NCI-H82 (cell line): ENCODE data around the gene PARP4.
"Not testable (repeated sequence)": the region's sequence is repeated elsewhere in the genome, so short reads cannot be mapped to it uniquely, and the experiment has no call there.

Experiments
- DNase-seq: peaks from one replicate; lab custom pipeline; 2025; lab: John Stamatoyannopoulos, UW

PARP4 gene

DNA sequence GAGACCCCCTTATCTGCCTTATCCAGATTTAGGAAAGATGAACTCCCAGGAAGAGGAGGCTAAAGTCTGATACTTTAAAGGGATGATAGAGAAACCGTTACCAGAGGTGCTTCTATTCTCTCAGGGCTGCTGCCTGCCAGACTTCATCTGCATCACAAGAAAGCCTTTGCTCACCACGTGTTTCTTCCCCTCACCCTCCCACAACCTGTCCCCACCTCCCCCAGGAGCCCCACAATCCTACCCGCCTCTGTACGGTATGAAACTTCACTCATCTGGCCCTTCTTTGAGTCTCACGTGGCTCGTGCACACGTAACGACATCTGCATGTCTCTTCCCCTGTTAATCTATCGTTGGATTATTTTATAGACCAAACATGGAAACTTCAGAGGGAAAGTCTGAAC lies 67.7 kb downstream of the PARP4 start:
- peak; percentile 23 for DNase-seq

DNA sequence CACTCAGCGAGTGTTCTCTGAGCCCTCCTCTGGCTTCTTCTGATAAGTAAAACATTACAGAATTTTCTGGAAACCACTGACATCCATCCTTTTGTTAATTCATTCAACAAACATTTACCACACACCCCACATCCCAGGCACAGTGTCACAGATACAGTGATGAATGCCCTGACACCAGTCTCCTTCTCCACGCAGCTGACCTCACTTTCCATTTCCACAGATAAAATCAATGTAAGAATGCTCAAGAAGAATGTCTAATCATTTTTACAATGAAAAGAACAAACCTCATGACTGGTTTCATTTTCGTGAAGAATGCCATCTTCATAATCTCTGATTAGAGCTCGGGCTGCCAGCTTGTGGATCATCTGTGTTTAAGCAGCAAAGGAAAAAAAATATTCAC lies 69.2 kb downstream of the PARP4 start:
- DNase-seq = no peak

DNA sequence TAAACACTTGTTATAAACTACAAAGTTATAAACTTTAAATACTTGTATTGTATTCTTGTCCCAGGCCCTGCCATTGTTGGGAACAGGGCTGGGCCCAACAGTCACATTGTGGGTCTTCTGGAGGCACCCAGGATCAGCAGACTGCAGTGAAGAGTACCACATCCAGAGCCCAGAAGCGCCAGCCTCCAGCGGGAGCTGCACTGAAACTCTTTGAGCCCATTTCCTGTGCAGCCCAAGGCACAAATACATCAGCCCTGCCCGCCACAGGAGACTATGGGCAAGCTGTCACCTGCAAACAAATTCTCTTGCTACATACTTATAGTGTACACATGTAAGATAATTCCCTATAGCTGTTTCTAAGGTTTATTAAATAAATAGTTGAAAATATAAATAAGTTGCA lies 86.5 kb downstream of the PARP4 start:
- DNase-seq = not testable (repeated sequence)

DNA sequence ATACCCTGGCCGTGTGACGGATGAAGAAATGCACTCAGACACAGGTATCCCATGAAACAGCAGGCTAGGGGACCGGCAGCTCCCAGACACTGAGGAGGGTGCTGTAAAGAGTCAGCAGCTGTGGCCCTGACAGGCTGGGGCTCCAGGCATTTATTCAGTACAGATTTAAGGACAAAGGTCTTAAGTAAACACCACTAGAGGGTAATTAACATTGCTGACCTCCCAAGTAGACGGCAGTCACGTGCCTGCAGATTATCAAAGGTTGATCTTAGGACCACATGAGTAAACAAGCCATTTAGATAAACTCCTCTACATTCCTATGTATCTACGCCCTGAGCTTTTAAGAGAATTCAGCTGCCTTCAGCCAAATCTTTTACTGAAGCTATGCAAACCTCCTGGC lies 92.9 kb downstream of the PARP4 start:
- DNase-seq = peak; percentile 15

DNA sequence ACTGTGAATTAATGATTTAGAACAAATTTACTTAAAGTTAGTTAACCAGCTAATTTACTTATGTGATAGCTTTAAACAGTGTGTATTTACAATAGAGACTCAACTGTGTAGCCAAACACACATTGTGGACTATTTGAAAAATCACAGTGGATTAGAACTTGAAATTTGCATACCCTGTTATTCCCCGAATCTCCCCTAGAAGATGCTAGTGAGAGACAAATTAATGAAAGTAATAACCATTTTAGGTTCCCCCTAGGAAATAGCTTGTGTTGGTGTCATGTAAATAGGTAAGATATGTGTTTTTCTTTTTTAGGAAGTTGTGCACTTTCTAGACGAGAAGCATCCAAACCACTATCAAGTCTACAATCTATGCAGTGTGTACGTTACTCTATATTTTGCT lies 104.7 kb downstream of the PARP4 start:
- no peak for DNase-seq

DNA sequence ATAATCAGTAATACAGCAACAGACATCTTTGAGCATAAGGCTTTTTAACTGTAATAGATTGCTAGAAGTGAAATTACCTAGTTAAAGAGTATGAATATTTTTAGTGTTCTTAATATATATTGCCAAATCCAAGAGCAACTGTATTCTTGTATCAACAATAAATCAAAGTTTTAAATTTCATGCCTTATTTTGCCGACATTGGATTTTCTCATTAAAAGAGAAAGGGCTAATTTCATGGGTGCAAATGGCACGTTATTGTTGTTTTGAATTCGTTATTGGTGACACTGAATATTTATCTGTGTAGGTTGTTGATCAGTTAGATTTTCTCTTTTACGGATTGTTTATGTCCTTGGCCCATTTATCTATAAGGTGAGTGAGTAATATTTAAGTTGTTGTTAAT lies 106.1 kb downstream of the PARP4 start:
- no peak for DNase-seq

DNA sequence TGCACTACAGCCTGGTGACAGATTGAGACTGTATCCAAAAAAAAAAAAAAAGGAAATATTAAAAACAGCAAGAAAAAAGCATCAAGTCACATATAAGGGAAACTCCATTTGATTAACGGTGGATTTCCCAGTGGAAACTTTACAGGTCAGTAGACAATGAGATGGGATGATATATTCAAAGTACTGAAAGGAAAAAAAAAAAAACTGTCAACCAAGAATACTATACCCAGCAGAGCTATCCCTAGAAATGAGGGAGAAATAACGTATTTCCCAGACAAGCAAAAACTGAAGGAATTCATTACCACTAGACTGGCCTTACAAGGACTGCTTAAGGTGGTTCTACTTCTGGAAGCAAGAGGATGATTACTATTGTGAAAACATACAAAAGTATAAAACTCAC lies 115.8 kb downstream of the PARP4 start:
- DNase-seq = no peak

DNA sequence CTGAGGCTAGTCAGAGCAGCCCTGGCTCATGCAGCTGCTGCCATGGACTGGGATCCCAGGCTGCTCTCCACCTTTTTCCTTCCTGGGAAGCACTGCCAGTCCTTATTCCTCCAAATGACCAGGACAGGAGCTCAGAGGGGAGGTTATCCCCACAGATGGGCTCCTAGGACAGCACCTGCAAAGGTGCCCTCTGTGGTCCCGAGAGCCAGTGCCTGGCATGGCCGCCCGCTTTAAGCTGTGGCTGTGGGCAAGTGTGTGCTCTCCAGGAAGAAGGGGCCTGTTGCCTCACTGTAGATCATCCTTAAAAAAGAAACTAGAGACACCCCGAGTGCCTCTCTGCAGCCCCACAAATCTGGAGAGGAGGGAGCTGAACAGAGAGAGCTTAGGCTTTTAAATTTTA lies 119.6 kb downstream of the PARP4 start:
- no peak for DNase-seq

DNA sequence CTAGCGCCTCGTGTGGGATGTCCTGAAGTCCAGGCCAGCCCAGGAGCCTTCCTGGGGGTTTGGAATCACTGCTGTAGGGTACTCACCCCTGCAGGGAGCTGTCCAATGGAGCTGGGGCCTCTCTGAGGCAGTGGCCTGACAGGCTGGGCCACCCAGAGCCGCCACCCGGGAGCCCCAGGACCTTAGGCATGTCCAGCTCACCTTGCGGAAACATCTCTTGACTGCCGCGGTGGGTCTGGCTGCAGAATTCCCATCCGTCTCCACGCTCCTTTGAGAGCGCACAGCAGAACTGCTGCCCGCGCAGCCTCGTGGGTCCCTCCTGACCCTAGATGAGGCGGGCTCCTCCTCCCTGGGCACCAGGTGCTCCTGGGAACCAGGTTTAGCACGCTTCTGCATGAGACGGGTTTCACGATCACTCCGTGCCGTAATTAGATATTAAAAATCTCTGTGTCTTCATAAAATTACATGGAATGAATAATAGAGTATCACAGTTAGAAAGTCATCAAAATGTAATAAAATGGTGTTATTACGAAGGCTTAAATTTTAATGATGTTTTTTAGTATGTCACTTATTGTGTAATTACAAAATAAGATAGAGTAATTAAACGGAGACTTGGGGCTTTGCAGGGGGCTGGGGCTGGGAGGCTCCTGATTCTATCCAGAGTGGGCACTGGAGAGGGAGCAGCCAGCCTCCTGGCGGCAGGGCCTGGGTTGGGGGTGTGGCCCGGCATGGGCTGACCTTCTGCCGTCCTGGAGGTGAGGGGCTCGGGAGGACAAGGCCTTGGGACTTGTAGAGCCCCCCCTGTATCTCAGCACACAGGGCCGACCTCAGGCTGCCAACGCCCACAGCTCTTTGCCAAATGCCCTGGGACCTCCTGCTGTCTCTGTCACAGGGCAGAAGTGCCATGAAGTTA lies 120.6 kb downstream of the PARP4 start:
- DNase-seq = not testable (repeated sequence)

DNA sequence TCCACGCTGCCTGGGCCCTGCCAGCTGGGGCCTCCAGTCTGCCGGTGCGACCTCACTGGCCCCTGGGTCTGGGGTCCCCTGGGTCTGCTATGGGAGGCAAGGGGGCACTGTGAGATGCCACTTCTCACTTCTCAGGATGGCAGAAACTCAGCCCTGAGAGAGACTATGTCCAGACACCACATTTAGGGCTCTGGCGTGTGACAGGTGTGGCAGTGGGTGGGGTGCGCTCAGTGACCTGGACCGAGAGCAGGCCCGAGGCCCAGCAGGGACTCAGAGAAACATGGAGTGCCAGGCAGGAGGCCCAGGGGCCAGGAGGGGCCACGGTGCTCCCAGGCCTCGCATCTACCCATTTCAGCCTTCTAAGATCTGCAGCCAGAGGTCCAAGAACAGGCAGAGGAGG lies 121.8 kb downstream of the PARP4 start:
- not testable (repeated sequence) for DNase-seq

GRCh38 chr13:24389506-24389905 lies 123.1 kb downstream of the PARP4 start:
- no peak for DNase-seq

GRCh38 chr13:24388743-24389142 lies 123.8 kb downstream of the PARP4 start:
- DNase-seq = not testable (repeated sequence)

GRCh38 chr13:24386816-24387708 lies 125.5 kb downstream of the PARP4 start:
- no peak for DNase-seq

GRCh38 chr13:24385902-24386301 lies 126.7 kb downstream of the PARP4 start:
- no peak for DNase-seq

DNA sequence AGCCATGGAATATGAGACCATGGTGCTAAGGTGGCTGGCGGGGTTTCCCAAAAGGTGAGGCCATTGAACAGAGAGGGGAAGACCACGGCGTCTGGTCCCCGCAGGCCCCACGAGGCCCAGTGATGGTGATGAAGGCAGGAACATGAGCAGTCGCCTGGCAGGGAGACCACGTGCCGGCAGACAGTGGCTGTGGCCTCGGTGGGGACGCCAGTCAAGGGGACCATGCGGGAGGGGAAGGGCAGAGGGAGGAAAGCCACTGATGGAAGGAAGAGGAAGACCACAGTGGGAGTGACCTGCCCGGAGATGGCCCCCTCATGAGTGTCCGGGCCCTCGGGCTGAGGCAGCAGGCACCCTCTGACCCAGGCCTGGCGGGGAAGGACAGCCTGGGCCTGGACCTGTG lies 127.6 kb downstream of the PARP4 start:
- not testable (repeated sequence) for DNase-seq

DNA sequence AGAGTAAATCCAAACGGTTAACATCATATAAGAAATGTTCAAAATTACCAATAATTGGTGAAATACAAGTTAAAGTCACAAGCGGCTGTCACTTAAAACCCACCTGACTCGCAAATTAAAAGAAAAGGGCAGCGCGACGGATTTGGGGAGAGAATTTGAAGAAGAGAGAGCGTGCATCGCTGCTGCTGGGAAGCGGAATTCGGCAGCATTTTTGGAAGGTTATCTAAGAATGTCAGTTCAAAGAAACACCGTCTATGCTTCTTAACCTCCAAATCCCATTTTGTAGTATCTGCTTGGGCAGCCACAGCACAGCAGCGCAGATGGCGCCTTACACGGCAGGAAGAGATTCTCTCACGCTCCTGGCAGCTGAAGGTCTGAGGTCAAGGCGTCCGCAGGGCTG lies 128.5 kb downstream of the PARP4 start:
- DNase-seq = not testable (repeated sequence)

GRCh38 chr13:24381541-24382265 lies 130.9 kb downstream of the PARP4 start:
- DNase-seq = no peak

GRCh38 chr13:24380881-24381280 lies 131.7 kb downstream of the PARP4 start:
- DNase-seq = not testable (repeated sequence)

- not testable (repeated sequence) for DNase-seq
These were observed 132.4 kb downstream of the PARP4 start for GRCh38 chr13:24380227-24380626.

DNA sequence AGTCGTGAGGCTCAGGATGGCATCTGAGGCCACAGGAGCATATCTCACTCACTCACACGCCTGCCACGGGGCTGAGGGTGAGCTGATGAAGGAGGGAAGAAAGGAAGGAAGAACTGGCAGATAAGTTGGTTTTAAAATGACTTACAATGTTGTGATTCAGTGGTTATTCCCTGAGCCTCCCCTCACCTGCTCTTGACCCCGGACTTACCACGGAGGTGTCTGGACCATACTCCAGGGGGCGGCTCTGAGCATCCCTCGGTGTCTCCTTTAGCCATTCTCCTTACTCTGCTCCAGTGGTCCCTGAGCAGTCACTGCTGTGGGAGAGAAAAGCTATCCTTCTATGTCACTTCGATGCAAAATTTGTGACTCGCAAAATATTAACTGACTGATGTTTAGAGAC lies 141.3 kb downstream of the PARP4 start:
- DNase-seq = not testable (repeated sequence)
